GM23248 (cell line): ENCODE results near the gene SMAD5. TPM values are rescaled to one million over a fixed set of nuclear protein-coding genes. Genes with fewer than 3 reads are reported as not detected.

Source experiments
- DNase-seq: peaks from one replicate; pipeline ENCODE4 v3.0.0-alpha.2; 2015
- H2AFZ ChIP-seq: fragments of 200-600 bp; sonication (generic); 2 replicates; pipeline ENCODE4 v1.6.1; 2016; ENCODE audit warnings: antibody characterized with exemption
- H3F3A ChIP-seq: fragments of 200-600 bp; sonication (generic); 2 replicates; pipeline ENCODE4 v1.6.1; 2016; ENCODE audit warnings: mild to moderate bottlenecking, antibody characterized with exemption, mixed run types; ENCODE audit not compliant: insufficient read depth
- H3K27ac ChIP-seq: fragments of 200-600 bp; sonication (generic); 2 replicates; pipeline ENCODE4 v1.5.1; 2016; ENCODE audit warnings: mild to moderate bottlenecking
- H3K27me3 ChIP-seq: fragments of 200-600 bp; sonication (generic); replicated peaks from 2 replicates; pipeline ENCODE4 v1.6.1; 2016; ENCODE audit warnings: mild to moderate bottlenecking; ENCODE audit not compliant: insufficient read depth
- H3K36me3 ChIP-seq: fragments of 200-600 bp; sonication (generic); 2 replicates; pipeline ENCODE4 v1.6.1; 2016; ENCODE audit warnings: low read depth, mild to moderate bottlenecking
- H3K4me1 ChIP-seq: fragments of 200-600 bp; sonication (generic); 2 replicates; pipeline ENCODE4 v1.6.1; 2016; ENCODE audit warnings: mild to moderate bottlenecking; ENCODE audit not compliant: insufficient read depth
- H3K4me2 ChIP-seq: fragments of 200-600 bp; sonication (generic); one replicate; pipeline ENCODE4 v1.6.1; 2016; ENCODE audit warnings: mild to moderate bottlenecking; ENCODE audit not compliant: unreplicated experiment
- H3K4me3 ChIP-seq: fragments of 200-600 bp; sonication (generic); 2 replicates; pipeline ENCODE4 v1.5.1; 2016; ENCODE audit warnings: mild to moderate bottlenecking
- H3K79me2 ChIP-seq: fragments of 200-600 bp; sonication (generic); 2 replicates; pipeline ENCODE4 v1.6.1; 2016; ENCODE audit warnings: mild to moderate bottlenecking; ENCODE audit not compliant: insufficient read depth
- H3K9ac ChIP-seq: fragments of 200-600 bp; sonication (generic); 2 replicates; pipeline ENCODE4 v1.6.1; 2016; ENCODE audit warnings: mild to moderate bottlenecking
- H3K9me2 ChIP-seq: fragments of 200-600 bp; sonication (generic); 2 replicates; pipeline ENCODE4 v1.6.1; 2016; ENCODE audit warnings: mixed run types, mild to moderate bottlenecking, moderate library complexity; ENCODE audit not compliant: insufficient read depth
- H3K9me3 ChIP-seq: fragments of 200-600 bp; sonication (generic); one replicate; pipeline ENCODE4 v1.6.1; 2017; ENCODE audit warnings: low read depth
- H4K20me1 ChIP-seq: fragments of 200-600 bp; sonication (generic); 2 replicates; pipeline ENCODE4 v1.6.0; 2016; ENCODE audit not compliant: insufficient read depth
- EZH2 ChIP-seq: fragments of 200-600 bp; sonication (generic); IDR thresholded peaks from 2 replicates; pipeline ENCODE4 v1.6.1; 2018; ENCODE audit warnings: antibody characterized with exemption, mild to moderate bottlenecking; ENCODE audit not compliant: insufficient read depth, poor library complexity, severe bottlenecking
- EZH2phosphoT487 ChIP-seq: fragments of 200-600 bp; sonication (generic); IDR thresholded peaks from 2 replicates; pipeline ENCODE4 v1.6.1; 2018; ENCODE audit warnings: antibody characterized with exemption, moderate library complexity, mild to moderate bottlenecking, low read depth; ENCODE audit not compliant: insufficient read depth
- WGBS, 2 experiments: methylation state at CpG; one replicate each; pipeline ENCODE4 v1.1.6; 2015 to 2017; ENCODE audit warnings: low lambda C conversion rate in 2 of 2, low coverage in 1 of 2; ENCODE audit errors: missing lambda C conversion rate in 2 of 2; 5-methylcytosine and 5-hydroxymethylcytosine counted together
- in situ Hi-C: fragments of 300-500 bp; cut with MboI; formaldehyde crosslinking; loops from 2 replicates; pipeline ENCODE4 v1.15.0; 2020
- polyA plus RNA-seq: library from polyadenylated mRNA; unstranded; fragments of >200 nt; fragmentation: Nextera tagmentation; extraction: Ambion mirVana; gene quantifications from 2 replicates; pipeline ENCODE4 v1.2.1, GENCODE V29; 2016
- total RNA-seq: library from RNA; depleted of rRNA; stranded (reverse); fragments of >200 nt; shearing (Covaris generic); gene quantifications from 2 replicates; pipeline ENCODE4 v1.2.3, GENCODE V29; 2014

The SMAD5 gene
- total and polyA plus RNA-seq, 2 experiments from 2014 or later = 50.0 to 53.1 TPM

GRCh38 chr5:136190091-136190720 lies 57.6 kb downstream of the SMAD5 start:
- Histone ChIP-seq H3K27ac (no peak overlapping the region), H3K27me3 (peaks cover 10% of the 10 kb centered on the region), H4K20me1 (no peaks in the 10 kb centered on the region), H2AFZ (no peak overlapping the region), H3K9ac (no peak overlapping the region), H3K9me2 (no peaks in the 10 kb centered on the region), H3K36me3 (peaks cover 17% of the 10 kb centered on the region; the same call in 1 of the 2 replicates), H3K9me3 (no peaks in the 10 kb centered on the region), H3K79me2 (no peaks in the 10 kb centered on the region), H3K4me1 (no peaks in the 10 kb centered on the region), H3F3A (0 out of 2 replicates have a peak, but pooled peaks cover 20% of the 10 kb centered on the region), H3K4me3 (no peak overlapping the region), H3K4me2 (no peak overlapping the region)
- no peak for TF ChIP-seq EZH2
- no peak for TF ChIP-seq EZH2phosphoT487
- DNase-seq = no peak
- 32 to 36% methylated on average over 5 of the region's 5 CpGs for WGBS, 2 experiments
- in situ Hi-C loops = no loop called here

- H2AFZ ChIP-seq = no peak overlapping the region
- H3K79me2 ChIP-seq = no peaks in the 10 kb centered on the region
- H3K4me3 ChIP-seq = no peak overlapping the region
- H3F3A ChIP-seq = 0 out of 2 replicates have a peak, but pooled peaks cover 20% of the 10 kb centered on the region
- DNase-seq = no peak
- H3K9ac ChIP-seq = no peak overlapping the region
- H3K36me3 ChIP-seq = peaks cover 17% of the 10 kb centered on the region; the same call in 1 of the 2 replicates
- in situ Hi-C loops = no loop called here
- 71 to 82% methylated on average over 1 of the region's 1 CpG for WGBS, 2 experiments
- H4K20me1 ChIP-seq = no peaks in the 10 kb centered on the region
- TF ChIP-seq EZH2 = no peak
- TF ChIP-seq EZH2phosphoT487 = no peak
- H3K9me2 ChIP-seq = no peaks in the 10 kb centered on the region
- H3K27me3 ChIP-seq = peaks cover 10% of the 10 kb centered on the region
- no peaks in the 10 kb centered on the region for H3K4me1 ChIP-seq
- H3K27ac ChIP-seq = no peak overlapping the region
- H3K4me2 ChIP-seq = no peak overlapping the region
- H3K9me3 ChIP-seq = no peaks in the 10 kb centered on the region
Measured at GRCh38 chr5:136190904-136191303, 58.3 kb downstream of the SMAD5 start.

- TF ChIP-seq EZH2phosphoT487 (0 out of 2 replicates have a peak, but pooled peaks have one; percentile 66), EZH2 (peak; percentile 65)
- Histone ChIP-seq H3K9me3 (no peaks in the 10 kb centered on the region), H2AFZ (no peak overlapping the region), H3K4me1 (no peaks in the 10 kb centered on the region), H3F3A (0 out of 2 replicates have a peak, but pooled peaks cover 20% of the 10 kb centered on the region), H4K20me1 (no peaks in the 10 kb centered on the region), H3K27me3 (peaks cover 10% of the 10 kb centered on the region), H3K9ac (no peak overlapping the region), H3K36me3 (peaks cover 17% of the 10 kb centered on the region; the same call in 1 of the 2 replicates), H3K9me2 (no peaks in the 10 kb centered on the region), H3K4me2 (peak overlapping the region; percentile 78), H3K27ac (no peak overlapping the region), H3K79me2 (no peaks in the 10 kb centered on the region), H3K4me3 (peak overlapping the region; percentile 65)
- DNase-seq = peak; percentile 73
- in situ Hi-C loops = no loop called here
- WGBS, 2 experiments = 25 to 27% methylated on average over 44 of the region's 44 CpGs
Measured at GRCh38 chr5:136191304-136192014, 58.8 kb downstream of the SMAD5 start.

- H3K9me3 ChIP-seq = no peaks in the 10 kb centered on the region
- H3K9me2 ChIP-seq = no peaks in the 10 kb centered on the region
- H3K4me3 ChIP-seq = peak overlapping the region; percentile 65
- WGBS, 2 experiments = 3 to 5% methylated on average over 47 to 53 of the region's 56 CpGs
- in situ Hi-C loops = no loop called here
- 0 out of 2 replicates have a peak, but pooled peaks cover 17% of the 10 kb centered on the region for H3F3A ChIP-seq
- no peak overlapping the region for H3K9ac ChIP-seq
- peaks cover 10% of the 10 kb centered on the region for H3K27me3 ChIP-seq
- peak overlapping the region; percentile 78 for H3K4me2 ChIP-seq
- DNase-seq = peak; percentile 42
- H2AFZ ChIP-seq = no peak overlapping the region
- H3K79me2 ChIP-seq = no peaks in the 10 kb centered on the region
- H3K27ac ChIP-seq = no peak overlapping the region
- peak; percentile 2 for TF ChIP-seq EZH2
- TF ChIP-seq EZH2phosphoT487 = no peak
- H3K4me1 ChIP-seq = no peaks in the 10 kb centered on the region
- H4K20me1 ChIP-seq = no peaks in the 10 kb centered on the region
- peaks cover 14% of the 10 kb centered on the region; the same call in 1 of the 2 replicates for H3K36me3 ChIP-seq
Measured at GRCh38 chr5:136192015-136192525, 59.4 kb downstream of the SMAD5 start.
